RWPE1 (cell line): ENCODE results near the gene MAGI3.

Experiments used
- CTCF ChIA-PET: fragments of 350-600 bp; sonication (Branson Sonifier 250); formaldehyde crosslinking; extraction: SDS; loops from one replicate; lab custom pipeline; 2021; lab: Yijun Ruan, JAX
- POLR2A ChIA-PET: fragments of 400-600 bp; formaldehyde crosslinking; extraction: SDS; loops from one replicate; lab custom pipeline; 2020; ENCODE audit warnings: antibody characterized with exemption; ENCODE audit not compliant: low non-redundant PET; lab: Yijun Ruan, JAX
- DNase-seq: peaks from one replicate; pipeline ENCODE4 v3.0.0; 2012; ENCODE audit warnings: low spot score
- H3K27ac ChIP-seq: fragments of 450-650 bp; 2 replicates; pipeline ENCODE4 v1.5.1; 2017
- TF ChIP-seq, protein P1 (sequence below): fragments of 450-650 bp; conservative IDR thresholded peaks from 2 replicates; pipeline ENCODE4 v1.5.1; 2017; ENCODE audit warnings: low read depth, mild to moderate bottlenecking

Gene MAGI3

DNA sequence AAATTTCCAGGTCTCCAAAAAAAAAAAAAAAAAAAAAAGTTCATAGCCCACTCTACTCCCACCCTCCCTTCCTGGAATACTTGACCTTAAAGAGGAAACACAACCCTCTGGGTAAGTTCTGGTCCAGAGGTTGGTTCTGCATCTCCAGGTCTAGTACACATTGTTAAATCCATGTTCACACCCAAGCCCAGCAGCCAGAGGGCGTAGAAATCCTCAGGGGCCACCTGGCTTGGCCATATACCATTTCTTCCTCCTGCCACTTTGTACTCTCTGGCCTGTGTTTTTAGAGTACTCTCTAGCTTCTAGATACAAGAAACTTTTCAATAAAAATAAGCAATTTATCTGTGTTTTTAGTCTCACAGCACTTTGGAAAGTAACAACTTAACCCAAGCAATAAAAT is 279.7 kb downstream of the MAGI3 start:
- DNase-seq = no peak
- POLR2A ChIA-PET = no interaction called here
- H3K27ac ChIP-seq = no peak overlapping the region
- TF ChIP-seq, protein P1, sequence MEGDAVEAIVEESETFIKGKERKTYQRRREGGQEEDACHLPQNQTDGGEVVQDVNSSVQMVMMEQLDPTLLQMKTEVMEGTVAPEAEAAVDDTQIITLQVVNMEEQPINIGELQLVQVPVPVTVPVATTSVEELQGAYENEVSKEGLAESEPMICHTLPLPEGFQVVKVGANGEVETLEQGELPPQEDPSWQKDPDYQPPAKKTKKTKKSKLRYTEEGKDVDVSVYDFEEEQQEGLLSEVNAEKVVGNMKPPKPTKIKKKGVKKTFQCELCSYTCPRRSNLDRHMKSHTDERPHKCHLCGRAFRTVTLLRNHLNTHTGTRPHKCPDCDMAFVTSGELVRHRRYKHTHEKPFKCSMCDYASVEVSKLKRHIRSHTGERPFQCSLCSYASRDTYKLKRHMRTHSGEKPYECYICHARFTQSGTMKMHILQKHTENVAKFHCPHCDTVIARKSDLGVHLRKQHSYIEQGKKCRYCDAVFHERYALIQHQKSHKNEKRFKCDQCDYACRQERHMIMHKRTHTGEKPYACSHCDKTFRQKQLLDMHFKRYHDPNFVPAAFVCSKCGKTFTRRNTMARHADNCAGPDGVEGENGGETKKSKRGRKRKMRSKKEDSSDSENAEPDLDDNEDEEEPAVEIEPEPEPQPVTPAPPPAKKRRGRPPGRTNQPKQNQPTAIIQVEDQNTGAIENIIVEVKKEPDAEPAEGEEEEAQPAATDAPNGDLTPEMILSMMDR = no peak
- CTCF ChIA-PET = interaction anchor here (0.6 kb wide), 1 partner anchor 20 kb away, joined by 3 read pairs; no protein-coding TSS in a partner anchor

GRCh38 chr1:113670650-113671049 is 280.3 kb downstream of the MAGI3 start:
- no peak for DNase-seq
- POLR2A ChIA-PET = no interaction called here
- CTCF ChIA-PET = interaction anchor here (0.6 to 0.7 kb wide), 2 partner anchors 9 to 21 kb away, joined by 3 read pairs; no protein-coding TSS in a partner anchor
- TF ChIP-seq, protein P1 = no peak
- H3K27ac ChIP-seq = no peak overlapping the region

GRCh38 chr1:113672491-113672890 is 282.2 kb downstream of the MAGI3 start:
- H3K27ac ChIP-seq = no peak overlapping the region
- ChIA-PET CTCF (no interaction called here), POLR2A (no interaction called here)
- TF ChIP-seq, protein P1 = no peak
- no peak for DNase-seq

GRCh38 chr1:113674591-113674990 is 284.3 kb downstream of the MAGI3 start:
- CTCF ChIA-PET = interaction anchor here (1.2 kb wide), 1 partner anchor 354 kb away, joined by 3 read pairs; no protein-coding TSS in a partner anchor
- H3K27ac ChIP-seq = no peak overlapping the region
- DNase-seq = no peak
- POLR2A ChIA-PET = no interaction called here
- TF ChIP-seq, protein P1 = no peak

DNA sequence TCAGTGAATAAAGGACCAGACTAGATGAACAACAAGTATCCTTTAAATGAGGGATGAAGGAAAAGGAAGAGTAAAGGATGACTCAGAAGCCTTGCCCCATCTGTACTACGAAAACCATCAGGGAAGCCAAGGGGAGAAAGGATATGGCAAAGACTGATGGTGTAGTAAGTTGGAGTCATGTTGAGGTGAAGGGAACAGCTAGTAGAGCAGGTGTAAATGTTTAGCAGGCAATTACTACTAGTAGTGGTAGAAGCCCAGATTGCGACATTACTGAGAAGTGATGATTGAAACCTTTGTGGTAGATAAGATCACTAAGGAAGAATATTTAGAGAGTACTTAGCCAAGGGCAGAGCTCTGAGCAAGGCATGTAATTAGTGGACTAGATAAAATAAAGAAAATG is 285.0 kb downstream of the MAGI3 start:
- H3K27ac ChIP-seq = no peak overlapping the region
- DNase-seq = no peak
- POLR2A ChIA-PET = no interaction called here
- TF ChIP-seq, protein P1 = no peak
- CTCF ChIA-PET = interaction anchor here (0.6 kb wide), 1 partner anchor 12 kb away, joined by 3 read pairs; no protein-coding TSS in a partner anchor

DNA sequence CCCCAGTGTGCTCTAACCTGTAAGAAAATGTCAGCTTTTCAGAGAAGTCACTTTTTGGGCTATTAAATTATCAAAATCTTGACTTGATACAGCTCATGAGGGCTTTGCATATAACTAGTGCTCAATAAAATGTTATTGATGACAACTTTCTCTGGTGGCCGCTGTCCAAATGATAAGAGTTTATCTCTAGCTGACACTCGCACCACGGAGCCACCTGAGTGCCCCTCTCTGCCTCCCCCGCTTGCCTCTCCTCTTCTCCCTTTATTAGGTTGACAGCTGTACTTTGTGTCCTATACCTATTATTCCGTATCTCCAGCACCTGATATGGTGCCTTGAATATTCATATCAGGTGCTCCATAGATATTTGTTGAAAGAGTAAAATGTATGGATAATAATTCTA is 286.2 kb downstream of the MAGI3 start:
- TF ChIP-seq, protein P1 = no peak
- H3K27ac ChIP-seq = no peak overlapping the region
- POLR2A ChIA-PET = no interaction called here
- CTCF ChIA-PET = interaction anchor here (0.6 to 1.7 kb wide), 3 partner anchors 434 to 868 kb away, joined by 3 to 4 read pairs (median 3); partner anchors contain the start of gene LRIG2
- DNase-seq = no peak
